GM21515 (cell line): ENCODE measurements around the gene DTNB.

Source experiments
- ATAC-seq: cut with Tn5 transposase; IDR thresholded peaks from one replicate; pipeline ENCODE4 v1.9.1; 2021; ENCODE audit not compliant: unreplicated experiment

DTNB gene

GRCh38 chr2:25355270-25355669, 318.1 kb downstream of the DTNB start:
- no peak for ATAC-seq

- no peak for ATAC-seq
Measured at GRCh38 chr2:25354116-25354515, 319.3 kb downstream of the DTNB start.

GRCh38 chr2:25349397-25349796, 324.0 kb downstream of the DTNB start:
- ATAC-seq: no peak

- no peak for ATAC-seq
Measured at GRCh38 chr2:25347846-25348245, 325.5 kb downstream of the DTNB start.

GRCh38 chr2:25347205-25347815, 326.1 kb downstream of the DTNB start:
- no peak for ATAC-seq

- no peak for ATAC-seq
Measured at GRCh38 chr2:25343187-25343825, 330.1 kb downstream of the DTNB start.

- ATAC-seq: peak; percentile 76
Measured at GRCh38 chr2:25342372-25343186, 330.8 kb downstream of the DTNB start.

GRCh38 chr2:25341753-25342371, 331.5 kb downstream of the DTNB start, which contains the start of gene DNMT3A:
Gene DNMT3A (minus strand): TSS chr2:25341925. CDS start chr2:25313984, 27,941 bp downstream.
- ATAC-seq: peak; percentile 31

GRCh38 chr2:25341011-25341727, 332.2 kb downstream of the DTNB start:
- ATAC-seq: peak; percentile 23

GRCh38 chr2:25340181-25340921, 333.0 kb downstream of the DTNB start:
- no peak for ATAC-seq

GRCh38 chr2:25339791-25340180, 333.6 kb downstream of the DTNB start:
- no peak for ATAC-seq

- no peak for ATAC-seq
Measured at GRCh38 chr2:25339211-25339674, 334.1 kb downstream of the DTNB start.

GRCh38 chr2:25338401-25338800, 335.0 kb downstream of the DTNB start:
- ATAC-seq: no peak

- ATAC-seq: no peak
Measured at GRCh38 chr2:25337891-25338290, 335.5 kb downstream of the DTNB start.

GRCh38 chr2:25337276-25337675, 336.1 kb downstream of the DTNB start:
- no peak for ATAC-seq

GRCh38 chr2:25336383-25336841, 337.0 kb downstream of the DTNB start:
- ATAC-seq: no peak

- no peak for ATAC-seq
Measured at GRCh38 chr2:25335971-25336370, 337.4 kb downstream of the DTNB start.

- no peak for ATAC-seq
Measured at GRCh38 chr2:25335204-25335603, 338.2 kb downstream of the DTNB start.

- no peak for ATAC-seq
Measured at GRCh38 chr2:25334482-25334881, 338.9 kb downstream of the DTNB start.

GRCh38 chr2:25333981-25334380, 339.4 kb downstream of the DTNB start:
- no peak for ATAC-seq
